ENCODE results near the gene CRYZL1. TPM values are rescaled to one million over a fixed set of nuclear protein-coding genes. Genes with fewer than 3 reads are reported as not detected.

CRYZL1 gene
- total and polyA plus RNA-seq, 2 of the 8 experiments (the other 6 are each of a cell fraction or from before 2014, with no cell fraction given): 15.6 to 15.8 TPM

DNA sequence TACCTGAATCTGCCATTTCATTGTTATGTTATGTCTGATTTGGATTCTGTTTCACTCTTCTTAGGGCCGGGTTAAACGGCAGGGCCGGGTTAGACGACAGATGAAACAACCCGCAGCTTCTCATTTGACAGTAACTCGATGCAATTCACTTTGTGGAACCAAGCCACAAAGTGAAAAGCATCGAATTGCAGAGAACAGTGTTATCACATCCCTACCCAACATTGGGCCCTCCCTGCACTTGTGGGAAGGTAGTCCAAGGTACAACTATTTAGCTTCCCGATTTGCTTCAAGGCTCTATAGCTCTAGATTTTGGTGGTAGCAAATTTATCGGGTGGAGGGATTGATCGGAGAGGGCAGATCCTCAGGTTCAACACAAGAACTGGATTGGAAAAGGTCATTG is 81.7 kb downstream of the CRYZL1 start (continued):
- TF ChIP-seq, protein P1, sequence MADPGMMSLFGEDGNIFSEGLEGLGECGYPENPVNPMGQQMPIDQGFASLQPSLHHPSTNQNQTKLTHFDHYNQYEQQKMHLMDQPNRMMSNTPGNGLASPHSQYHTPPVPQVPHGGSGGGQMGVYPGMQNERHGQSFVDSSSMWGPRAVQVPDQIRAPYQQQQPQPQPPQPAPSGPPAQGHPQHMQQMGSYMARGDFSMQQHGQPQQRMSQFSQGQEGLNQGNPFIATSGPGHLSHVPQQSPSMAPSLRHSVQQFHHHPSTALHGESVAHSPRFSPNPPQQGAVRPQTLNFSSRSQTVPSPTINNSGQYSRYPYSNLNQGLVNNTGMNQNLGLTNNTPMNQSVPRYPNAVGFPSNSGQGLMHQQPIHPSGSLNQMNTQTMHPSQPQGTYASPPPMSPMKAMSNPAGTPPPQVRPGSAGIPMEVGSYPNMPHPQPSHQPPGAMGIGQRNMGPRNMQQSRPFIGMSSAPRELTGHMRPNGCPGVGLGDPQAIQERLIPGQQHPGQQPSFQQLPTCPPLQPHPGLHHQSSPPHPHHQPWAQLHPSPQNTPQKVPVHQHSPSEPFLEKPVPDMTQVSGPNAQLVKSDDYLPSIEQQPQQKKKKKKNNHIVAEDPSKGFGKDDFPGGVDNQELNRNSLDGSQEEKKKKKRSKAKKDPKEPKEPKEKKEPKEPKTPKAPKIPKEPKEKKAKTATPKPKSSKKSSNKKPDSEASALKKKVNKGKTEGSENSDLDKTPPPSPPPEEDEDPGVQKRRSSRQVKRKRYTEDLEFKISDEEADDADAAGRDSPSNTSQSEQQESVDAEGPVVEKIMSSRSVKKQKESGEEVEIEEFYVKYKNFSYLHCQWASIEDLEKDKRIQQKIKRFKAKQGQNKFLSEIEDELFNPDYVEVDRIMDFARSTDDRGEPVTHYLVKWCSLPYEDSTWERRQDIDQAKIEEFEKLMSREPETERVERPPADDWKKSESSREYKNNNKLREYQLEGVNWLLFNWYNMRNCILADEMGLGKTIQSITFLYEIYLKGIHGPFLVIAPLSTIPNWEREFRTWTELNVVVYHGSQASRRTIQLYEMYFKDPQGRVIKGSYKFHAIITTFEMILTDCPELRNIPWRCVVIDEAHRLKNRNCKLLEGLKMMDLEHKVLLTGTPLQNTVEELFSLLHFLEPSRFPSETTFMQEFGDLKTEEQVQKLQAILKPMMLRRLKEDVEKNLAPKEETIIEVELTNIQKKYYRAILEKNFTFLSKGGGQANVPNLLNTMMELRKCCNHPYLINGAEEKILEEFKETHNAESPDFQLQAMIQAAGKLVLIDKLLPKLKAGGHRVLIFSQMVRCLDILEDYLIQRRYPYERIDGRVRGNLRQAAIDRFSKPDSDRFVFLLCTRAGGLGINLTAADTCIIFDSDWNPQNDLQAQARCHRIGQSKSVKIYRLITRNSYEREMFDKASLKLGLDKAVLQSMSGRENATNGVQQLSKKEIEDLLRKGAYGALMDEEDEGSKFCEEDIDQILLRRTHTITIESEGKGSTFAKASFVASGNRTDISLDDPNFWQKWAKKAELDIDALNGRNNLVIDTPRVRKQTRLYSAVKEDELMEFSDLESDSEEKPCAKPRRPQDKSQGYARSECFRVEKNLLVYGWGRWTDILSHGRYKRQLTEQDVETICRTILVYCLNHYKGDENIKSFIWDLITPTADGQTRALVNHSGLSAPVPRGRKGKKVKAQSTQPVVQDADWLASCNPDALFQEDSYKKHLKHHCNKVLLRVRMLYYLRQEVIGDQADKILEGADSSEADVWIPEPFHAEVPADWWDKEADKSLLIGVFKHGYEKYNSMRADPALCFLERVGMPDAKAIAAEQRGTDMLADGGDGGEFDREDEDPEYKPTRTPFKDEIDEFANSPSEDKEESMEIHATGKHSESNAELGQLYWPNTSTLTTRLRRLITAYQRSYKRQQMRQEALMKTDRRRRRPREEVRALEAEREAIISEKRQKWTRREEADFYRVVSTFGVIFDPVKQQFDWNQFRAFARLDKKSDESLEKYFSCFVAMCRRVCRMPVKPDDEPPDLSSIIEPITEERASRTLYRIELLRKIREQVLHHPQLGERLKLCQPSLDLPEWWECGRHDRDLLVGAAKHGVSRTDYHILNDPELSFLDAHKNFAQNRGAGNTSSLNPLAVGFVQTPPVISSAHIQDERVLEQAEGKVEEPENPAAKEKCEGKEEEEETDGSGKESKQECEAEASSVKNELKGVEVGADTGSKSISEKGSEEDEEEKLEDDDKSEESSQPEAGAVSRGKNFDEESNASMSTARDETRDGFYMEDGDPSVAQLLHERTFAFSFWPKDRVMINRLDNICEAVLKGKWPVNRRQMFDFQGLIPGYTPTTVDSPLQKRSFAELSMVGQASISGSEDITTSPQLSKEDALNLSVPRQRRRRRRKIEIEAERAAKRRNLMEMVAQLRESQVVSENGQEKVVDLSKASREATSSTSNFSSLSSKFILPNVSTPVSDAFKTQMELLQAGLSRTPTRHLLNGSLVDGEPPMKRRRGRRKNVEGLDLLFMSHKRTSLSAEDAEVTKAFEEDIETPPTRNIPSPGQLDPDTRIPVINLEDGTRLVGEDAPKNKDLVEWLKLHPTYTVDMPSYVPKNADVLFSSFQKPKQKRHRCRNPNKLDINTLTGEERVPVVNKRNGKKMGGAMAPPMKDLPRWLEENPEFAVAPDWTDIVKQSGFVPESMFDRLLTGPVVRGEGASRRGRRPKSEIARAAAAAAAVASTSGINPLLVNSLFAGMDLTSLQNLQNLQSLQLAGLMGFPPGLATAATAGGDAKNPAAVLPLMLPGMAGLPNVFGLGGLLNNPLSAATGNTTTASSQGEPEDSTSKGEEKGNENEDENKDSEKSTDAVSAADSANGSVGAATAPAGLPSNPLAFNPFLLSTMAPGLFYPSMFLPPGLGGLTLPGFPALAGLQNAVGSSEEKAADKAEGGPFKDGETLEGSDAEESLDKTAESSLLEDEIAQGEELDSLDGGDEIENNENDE (IDR thresholded peaks at IDR 0.05; ENCODE audit: insufficient replicate concordance, low read length): no peak
- no peak for TF ChIP-seq POLR2AphosphoS5 (IDR thresholded peaks at IDR 0.05; ENCODE audit: low read depth, low read length)
- TF ChIP-seq TCF12 (IDR thresholded peaks at IDR 0.05; ENCODE audit: low read depth, low read length): no peak
- no peak for TF ChIP-seq RAD21 (IDR thresholded peaks at IDR 0.05 in 1 of 2, conservative IDR thresholded peaks at IDR 0.05 in 1 of 2; ENCODE audit: low read depth in 2 of 2, low read length in 2 of 2)
- no peak for TF ChIP-seq SAP30 (IDR thresholded peaks at IDR 0.05; ENCODE audit: insufficient read depth, insufficient replicate concordance, low read length)
- TF ChIP-seq CREB1 (IDR thresholded peaks at IDR 0.05): no peak
- TF ChIP-seq, protein P2, sequence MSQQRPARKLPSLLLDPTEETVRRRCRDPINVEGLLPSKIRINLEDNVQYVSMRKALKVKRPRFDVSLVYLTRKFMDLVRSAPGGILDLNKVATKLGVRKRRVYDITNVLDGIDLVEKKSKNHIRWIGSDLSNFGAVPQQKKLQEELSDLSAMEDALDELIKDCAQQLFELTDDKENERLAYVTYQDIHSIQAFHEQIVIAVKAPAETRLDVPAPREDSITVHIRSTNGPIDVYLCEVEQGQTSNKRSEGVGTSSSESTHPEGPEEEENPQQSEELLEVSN (IDR thresholded peaks at IDR 0.05): no peak
- no peak for TF ChIP-seq HDAC2 (IDR thresholded peaks at IDR 0.05; ENCODE audit: borderline replicate concordance in 1 of 2, low read depth in 2 of 2, low read length in 2 of 2)

All from H1 (cell line).